OCI-LY3 (cell line): Measurements from ENCODE around the gene DPP6.

Experiments
- EZH2phosphoT487 ChIP-seq: fragments of 200-600 bp; shearing (Covaris generic); IDR thresholded peaks from 2 replicates; pipeline ENCODE4 v1.6.1; 2018; ENCODE audit warnings: antibody characterized with exemption, mixed run types, low read depth
- TF ChIP-seq, protein P1 (sequence below): fragments of 200-600, 300-600 bp; sonication (generic); IDR thresholded peaks from 2 replicates; pipeline ENCODE4 v1.5.1; 2014; ENCODE audit warnings: antibody characterized with exemption, low read length, low read depth

DNA sequence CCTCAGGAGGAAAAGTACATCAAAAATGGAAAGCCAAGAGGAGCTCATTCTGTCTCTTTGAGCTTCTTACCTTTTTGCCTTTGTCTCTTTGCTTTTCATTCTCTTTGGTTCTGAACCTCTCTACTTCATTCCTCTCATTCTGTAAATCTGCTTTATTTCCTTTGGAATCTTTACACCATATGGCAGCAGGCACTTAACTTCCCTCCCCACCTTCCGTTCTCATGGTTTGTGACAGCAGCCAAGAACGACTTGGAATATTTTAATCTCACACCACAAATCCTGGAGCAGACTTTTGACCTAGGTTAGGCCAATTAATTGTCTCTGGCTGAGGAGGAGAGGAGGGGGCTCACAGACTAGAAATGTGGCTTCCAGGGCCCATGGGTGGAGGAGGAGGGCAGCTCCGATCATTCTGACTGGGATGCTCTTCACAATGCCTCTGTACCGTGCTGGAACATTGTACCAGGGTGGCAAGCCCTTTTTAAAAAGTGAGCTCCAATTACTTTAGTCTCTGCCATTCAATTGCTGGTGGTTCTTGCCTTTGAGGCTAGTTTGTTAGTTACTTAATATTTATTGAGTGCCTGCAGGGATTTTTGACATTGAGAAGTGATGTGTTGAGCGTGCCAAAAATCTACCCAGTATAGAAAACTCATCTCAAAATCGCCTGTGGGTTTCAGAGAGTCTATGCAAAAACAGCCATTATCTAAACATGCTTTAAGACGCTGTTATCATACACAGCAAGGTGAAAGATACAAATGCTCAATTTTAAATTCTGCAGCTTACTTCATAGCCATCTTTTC is 386.6 kb downstream of the DPP6 start:
- TF ChIP-seq, protein P1, sequence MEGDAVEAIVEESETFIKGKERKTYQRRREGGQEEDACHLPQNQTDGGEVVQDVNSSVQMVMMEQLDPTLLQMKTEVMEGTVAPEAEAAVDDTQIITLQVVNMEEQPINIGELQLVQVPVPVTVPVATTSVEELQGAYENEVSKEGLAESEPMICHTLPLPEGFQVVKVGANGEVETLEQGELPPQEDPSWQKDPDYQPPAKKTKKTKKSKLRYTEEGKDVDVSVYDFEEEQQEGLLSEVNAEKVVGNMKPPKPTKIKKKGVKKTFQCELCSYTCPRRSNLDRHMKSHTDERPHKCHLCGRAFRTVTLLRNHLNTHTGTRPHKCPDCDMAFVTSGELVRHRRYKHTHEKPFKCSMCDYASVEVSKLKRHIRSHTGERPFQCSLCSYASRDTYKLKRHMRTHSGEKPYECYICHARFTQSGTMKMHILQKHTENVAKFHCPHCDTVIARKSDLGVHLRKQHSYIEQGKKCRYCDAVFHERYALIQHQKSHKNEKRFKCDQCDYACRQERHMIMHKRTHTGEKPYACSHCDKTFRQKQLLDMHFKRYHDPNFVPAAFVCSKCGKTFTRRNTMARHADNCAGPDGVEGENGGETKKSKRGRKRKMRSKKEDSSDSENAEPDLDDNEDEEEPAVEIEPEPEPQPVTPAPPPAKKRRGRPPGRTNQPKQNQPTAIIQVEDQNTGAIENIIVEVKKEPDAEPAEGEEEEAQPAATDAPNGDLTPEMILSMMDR = no peak
- no peak for TF ChIP-seq EZH2phosphoT487
